Small intestine (tissue), 7 donors: ENCODE results near the gene CYB5D1. TPM values are rescaled to one million over a fixed set of nuclear protein-coding genes. Genes with fewer than 3 reads are reported as not detected.

ENCODE experiments used
- DNase-seq, 2 donors: peaks; one replicate each; pipeline versions ENCODE4 v3.0.0 to v3.0.0-alpha.2; 2013
- FAIRE-seq: peaks from 2 replicates; lab custom pipeline; 2012; peaks lifted over from hg19 to GRCh38; lab: Jason Lieb, UNC
- H3K27ac ChIP-seq, 3 donors: one replicate each; pipeline ENCODE4 v1.5.1; 2013; ENCODE audit warnings: low read length in 2 of 3, mild to moderate bottlenecking in 2 of 3, control low read depth in 1 of 3, inconsistent platforms in 1 of 3, low read depth in 1 of 3, moderate library complexity in 1 of 3
- H3K27me3 ChIP-seq, 3 donors: one replicate each; pipeline ENCODE4 v1.6.1; 2013; ENCODE audit warnings: low read length in 3 of 3, inconsistent platforms in 1 of 3; ENCODE audit not compliant: control insufficient read depth in 3 of 3, insufficient read depth in 3 of 3
- H3K36me3 ChIP-seq, 3 donors: one replicate each; pipeline ENCODE4 v1.6.1; 2013; ENCODE audit warnings: low read length in 3 of 3, inconsistent platforms in 1 of 3, low read depth in 1 of 3, mild to moderate bottlenecking in 1 of 3, moderate library complexity in 1 of 3; ENCODE audit not compliant: control insufficient read depth in 3 of 3, insufficient read depth in 2 of 3
- H3K4me1 ChIP-seq, 3 donors: one replicate each; pipeline ENCODE4 v1.6.1; 2013; ENCODE audit warnings: low read length in 2 of 3, inconsistent platforms in 1 of 3, low read depth in 1 of 3, mild to moderate bottlenecking in 1 of 3, moderate library complexity in 1 of 3; ENCODE audit not compliant: control insufficient read depth in 3 of 3, insufficient read depth in 2 of 3
- H3K4me3 ChIP-seq, 3 donors: one replicate each; pipeline ENCODE4 v1.5.1; 2013; ENCODE audit warnings: low read length in 3 of 3, control low read depth in 1 of 3, inconsistent platforms in 1 of 3, low read depth in 1 of 3, mild to moderate bottlenecking in 1 of 3, moderate library complexity in 1 of 3
- H3K9me3 ChIP-seq, 2 donors: one replicate each; pipeline ENCODE4 v1.6.1; 2013; ENCODE audit warnings: low read depth in 1 of 2, low read length in 1 of 2; ENCODE audit not compliant: control insufficient read depth in 2 of 2, insufficient read depth in 1 of 2
- WGBS, 3 donors: extraction: QIAGEN DNeasy Blood & Tissue Kit; methylation state at CpG; one replicate each; pipeline ENCODE4 v1.1.7; 2013; 5-methylcytosine and 5-hydroxymethylcytosine counted together
- polyA plus RNA-seq, 4 donors: library from polyadenylated mRNA; stranded (reverse) in 3 of 4; unstranded in 1 of 4; fragments of 200-250 nt in 3 of 4; fragments of 120-200 nt in 1 of 4; gene quantifications; one replicate each; pipeline versions ENCODE4 v1.2.1 to v1.2.3, GENCODE V29; 2013
- donor health status: healthy with polysubstance abuse.
- donor health status: control.
- donor health status: control.
- donor health status: Bipolar disorder and iron deficiency.
- donor health status: healthy.

The CYB5D1 gene
- polyA plus RNA-seq, 4 donors = 4.9 to 13.0 (median 6.4) TPM

DNA sequence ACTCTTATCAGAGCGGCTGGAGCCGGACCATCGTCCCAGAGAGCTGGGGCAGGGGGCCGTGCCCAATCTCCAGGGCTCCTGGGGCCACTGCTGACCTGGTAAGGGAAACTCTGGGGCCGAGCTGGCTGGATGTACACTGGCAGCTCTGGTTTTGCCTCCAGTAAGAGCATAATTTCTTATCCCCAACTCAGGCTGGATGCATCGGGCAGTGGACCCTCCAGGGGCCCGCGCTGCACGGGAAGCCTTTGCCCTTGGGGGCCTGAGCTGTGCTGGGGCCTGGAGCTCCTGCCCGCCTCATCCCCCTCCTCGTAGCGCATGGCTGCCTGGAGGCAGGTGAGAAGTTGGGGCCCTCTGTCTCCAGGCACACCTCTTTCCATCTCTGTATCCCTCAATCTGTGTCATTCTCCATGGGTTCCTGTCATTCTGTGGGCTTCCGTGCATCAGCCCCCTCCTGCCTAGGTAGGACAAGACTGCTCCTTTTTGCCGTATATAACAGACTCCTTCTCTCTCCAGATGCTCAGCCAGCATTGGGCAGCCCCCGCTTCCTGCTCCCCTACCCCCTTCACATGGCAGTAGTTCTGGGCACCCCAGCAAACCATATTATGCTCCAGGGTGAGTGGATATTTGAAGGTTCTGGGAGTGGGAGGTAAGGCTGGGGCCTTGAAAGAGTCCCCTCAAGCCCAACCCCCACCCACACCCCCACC is 12.3 kb upstream of the CYB5D1 start:
- Histone ChIP-seq H3K27me3 (no peaks in the 10 kb centered on the region), H3K4me1 (peaks cover 0 to 23% (median 10%) of the 10 kb centered on the region in 3 donors), H3K27ac (peak overlapping the region in 2 of 3 donors; percentile 50 to 94), H3K9me3 (no peaks in the 10 kb centered on the region), H3K36me3 (peaks cover 11 to 54% (median 15%) of the 10 kb centered on the region in 3 donors), H3K4me3 (peak overlapping the region in 2 of 3 donors; percentile 71 to 84)
- 68 to 79% (median 69%) methylated on average over 14 to 15 of the region's 15 CpGs for WGBS, 3 donors
- DNase-seq = no peak
- FAIRE-seq = no peak

DNA sequence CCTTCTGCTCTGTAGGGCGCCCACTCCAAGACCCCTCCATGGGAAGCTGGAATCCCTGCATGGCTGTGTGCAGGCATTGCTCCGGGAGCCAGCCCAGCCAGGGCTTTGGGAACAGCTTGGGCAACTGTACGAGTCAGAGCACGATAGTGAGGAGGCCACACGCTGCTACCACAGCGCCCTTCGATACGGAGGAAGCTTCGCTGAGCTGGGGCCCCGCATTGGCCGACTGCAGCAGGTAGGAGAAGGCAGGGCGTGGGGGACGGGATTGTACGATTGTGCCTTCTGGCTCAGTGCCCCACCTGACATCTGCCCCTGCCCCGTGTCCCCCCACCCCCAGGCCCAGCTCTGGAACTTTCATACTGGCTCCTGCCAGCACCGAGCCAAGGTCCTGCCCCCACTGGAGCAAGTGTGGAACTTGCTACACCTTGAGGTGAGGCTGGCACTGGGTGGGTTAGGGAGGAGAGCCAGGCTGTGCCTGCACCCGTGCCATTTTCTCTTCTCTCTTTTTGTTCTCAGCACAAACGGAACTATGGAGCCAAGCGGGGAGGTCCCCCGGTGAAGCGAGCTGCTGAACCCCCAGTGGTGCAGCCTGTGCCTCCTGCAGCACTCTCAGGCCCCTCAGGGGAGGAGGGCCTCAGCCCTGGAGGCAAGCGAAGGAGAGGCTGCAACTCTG is 11.6 kb upstream of the CYB5D1 start:
- no peak for DNase-seq
- H3K27ac ChIP-seq = no peak overlapping the region
- no peak for FAIRE-seq
- WGBS, 3 donors = 86 to 87% (median 87%) methylated on average over 22 of the region's 22 CpGs
- peaks cover 0 to 16% (median 4%) of the 10 kb centered on the region in 3 donors for H3K4me1 ChIP-seq
- H3K27me3 ChIP-seq = no peaks in the 10 kb centered on the region
- H3K9me3 ChIP-seq = no peaks in the 10 kb centered on the region
- H3K4me3 ChIP-seq = no peak overlapping the region
- H3K36me3 ChIP-seq = peaks cover 13 to 61% (median 15%) of the 10 kb centered on the region in 3 donors

DNA sequence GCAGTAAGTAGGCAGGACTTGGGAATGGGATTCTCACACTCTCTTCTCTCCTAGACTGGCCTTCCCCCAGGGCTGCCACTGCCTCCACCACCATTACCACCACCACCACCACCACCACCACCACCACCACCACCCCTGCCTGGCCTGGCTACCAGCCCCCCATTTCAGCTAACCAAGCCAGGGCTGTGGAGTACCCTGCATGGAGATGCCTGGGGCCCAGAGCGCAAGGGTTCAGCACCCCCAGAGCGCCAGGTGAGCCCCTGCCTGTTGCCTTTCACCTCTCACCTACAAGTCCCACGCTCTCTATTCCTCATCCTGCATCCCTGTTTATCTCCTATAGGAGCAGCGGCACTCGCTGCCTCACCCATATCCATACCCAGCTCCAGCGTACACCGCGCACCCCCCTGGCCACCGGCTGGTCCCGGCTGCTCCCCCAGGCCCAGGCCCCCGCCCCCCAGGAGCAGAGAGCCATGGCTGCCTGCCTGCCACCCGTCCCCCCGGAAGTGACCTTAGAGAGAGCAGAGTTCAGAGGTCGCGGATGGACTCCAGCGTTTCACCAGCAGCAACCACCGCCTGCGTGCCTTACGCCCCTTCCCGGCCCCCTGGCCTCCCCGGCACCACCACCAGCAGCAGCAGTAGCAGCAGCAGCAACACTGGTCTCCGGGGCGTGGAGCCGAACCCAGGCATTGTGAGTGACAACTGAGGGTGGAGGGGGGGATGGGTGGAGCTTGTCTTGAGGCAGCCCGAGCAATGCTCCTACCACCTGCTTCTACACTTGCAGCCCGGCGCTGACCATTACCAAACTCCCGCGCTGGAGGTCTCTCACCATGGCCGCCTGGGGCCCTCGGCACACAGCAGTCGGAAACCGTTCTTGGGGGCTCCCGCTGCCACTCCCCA is 10.8 kb upstream of the CYB5D1 start:
- Histone ChIP-seq H3K9me3 (no peaks in the 10 kb centered on the region), H3K27ac (no peak overlapping the region), H3K4me3 (no peak overlapping the region), H3K27me3 (no peaks in the 10 kb centered on the region), H3K4me1 (peaks cover 0 to 18% (median 4%) of the 10 kb centered on the region in 3 donors), H3K36me3 (peaks cover 13 to 68% (median 15%) of the 10 kb centered on the region in 3 donors)
- DNase-seq = no peak
- 82 to 87% (median 87%) methylated on average over 29 to 34 of the region's 34 CpGs for WGBS, 3 donors
- FAIRE-seq = no peak

DNA sequence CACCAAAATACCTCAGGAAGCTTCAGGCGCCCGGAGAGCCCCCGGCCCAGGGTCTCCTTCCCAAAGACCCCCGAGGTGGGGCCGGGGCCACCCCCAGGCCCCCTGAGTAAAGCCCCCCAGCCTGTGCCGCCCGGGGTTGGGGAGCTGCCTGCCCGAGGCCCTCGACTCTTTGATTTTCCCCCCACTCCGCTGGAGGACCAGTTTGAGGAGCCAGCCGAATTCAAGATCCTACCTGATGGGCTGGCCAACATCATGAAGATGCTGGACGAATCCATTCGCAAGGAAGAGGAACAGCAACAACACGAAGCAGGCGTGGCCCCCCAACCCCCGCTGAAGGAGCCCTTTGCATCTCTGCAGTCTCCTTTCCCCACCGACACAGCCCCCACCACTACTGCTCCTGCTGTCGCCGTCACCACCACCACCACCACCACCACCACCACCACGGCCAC is 9.6 kb upstream of the CYB5D1 start:
- Histone ChIP-seq H3K36me3 (peaks cover 17 to 80% (median 18%) of the 10 kb centered on the region in 3 donors), H3K4me1 (peaks cover 0 to 15% (median 4%) of the 10 kb centered on the region in 3 donors), H3K4me3 (no peak overlapping the region), H3K9me3 (no peaks in the 10 kb centered on the region), H3K27ac (no peak overlapping the region), H3K27me3 (no peaks in the 10 kb centered on the region)
- no peak for DNase-seq
- FAIRE-seq = no peak
- WGBS, 3 donors = 81% methylated on average over 15 to 20 of the region's 20 CpGs

DNA sequence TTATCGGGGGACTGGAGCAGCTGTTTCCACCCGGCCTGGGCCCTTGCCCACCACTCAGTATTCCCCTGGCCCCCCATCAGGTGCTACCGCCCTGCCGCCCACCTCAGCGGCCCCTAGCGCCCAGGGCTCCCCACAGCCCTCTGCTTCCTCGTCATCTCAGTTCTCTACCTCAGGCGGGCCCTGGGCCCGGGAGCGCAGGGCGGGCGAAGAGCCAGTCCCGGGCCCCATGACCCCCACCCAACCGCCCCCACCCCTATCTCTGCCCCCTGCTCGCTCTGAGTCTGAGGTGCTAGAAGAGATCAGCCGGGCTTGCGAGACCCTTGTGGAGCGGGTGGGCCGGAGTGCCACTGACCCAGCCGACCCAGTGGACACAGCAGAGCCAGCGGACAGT is 9.1 kb upstream of the CYB5D1 start:
- no peak overlapping the region for H3K27ac ChIP-seq
- DNase-seq = no peak
- H3K36me3 ChIP-seq = peaks cover 17 to 84% (median 20%) of the 10 kb centered on the region in 3 donors
- peaks cover 0 to 15% (median 4%) of the 10 kb centered on the region in 3 donors for H3K4me1 ChIP-seq
- no peak overlapping the region for H3K4me3 ChIP-seq
- H3K27me3 ChIP-seq = no peaks in the 10 kb centered on the region
- WGBS, 3 donors = 92 to 94% (median 92%) methylated on average over 21 of the region's 21 CpGs
- FAIRE-seq = no peak
- no peaks in the 10 kb centered on the region for H3K9me3 ChIP-seq

DNA sequence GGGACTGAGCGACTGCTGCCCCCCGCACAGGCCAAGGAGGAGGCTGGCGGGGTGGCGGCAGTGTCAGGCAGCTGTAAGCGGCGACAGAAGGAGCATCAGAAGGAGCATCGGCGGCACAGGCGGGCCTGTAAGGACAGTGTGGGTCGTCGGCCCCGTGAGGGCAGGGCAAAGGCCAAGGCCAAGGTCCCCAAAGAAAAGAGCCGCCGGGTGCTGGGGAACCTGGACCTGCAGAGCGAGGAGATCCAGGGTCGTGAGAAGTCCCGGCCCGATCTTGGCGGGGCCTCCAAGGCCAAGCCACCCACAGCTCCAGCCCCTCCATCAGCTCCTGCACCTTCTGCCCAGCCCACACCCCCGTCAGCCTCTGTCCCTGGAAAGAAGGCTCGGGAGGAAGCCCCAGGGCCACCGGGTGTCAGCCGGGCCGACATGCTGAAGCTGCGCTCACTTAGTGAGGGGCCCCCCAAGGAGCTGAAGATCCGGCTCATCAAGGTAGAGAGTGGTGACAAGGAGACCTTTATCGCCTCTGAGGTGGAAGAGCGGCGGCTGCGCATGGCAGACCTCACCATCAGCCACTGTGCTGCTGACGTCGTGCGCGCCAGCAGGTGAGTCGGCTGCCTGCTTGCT is 8.6 kb upstream of the CYB5D1 start:
- Histone ChIP-seq H3K4me3 (no peak overlapping the region), H3K27me3 (no peaks in the 10 kb centered on the region), H3K9me3 (no peaks in the 10 kb centered on the region), H3K27ac (no peak overlapping the region), H3K36me3 (peaks cover 17 to 88% (median 20%) of the 10 kb centered on the region in 3 donors), H3K4me1 (peaks cover 0 to 15% (median 4%) of the 10 kb centered on the region in 3 donors)
- WGBS, 3 donors = 82 to 83% (median 83%) methylated on average over 29 to 35 of the region's 35 CpGs
- FAIRE-seq = no peak
- no peak for DNase-seq

DNA sequence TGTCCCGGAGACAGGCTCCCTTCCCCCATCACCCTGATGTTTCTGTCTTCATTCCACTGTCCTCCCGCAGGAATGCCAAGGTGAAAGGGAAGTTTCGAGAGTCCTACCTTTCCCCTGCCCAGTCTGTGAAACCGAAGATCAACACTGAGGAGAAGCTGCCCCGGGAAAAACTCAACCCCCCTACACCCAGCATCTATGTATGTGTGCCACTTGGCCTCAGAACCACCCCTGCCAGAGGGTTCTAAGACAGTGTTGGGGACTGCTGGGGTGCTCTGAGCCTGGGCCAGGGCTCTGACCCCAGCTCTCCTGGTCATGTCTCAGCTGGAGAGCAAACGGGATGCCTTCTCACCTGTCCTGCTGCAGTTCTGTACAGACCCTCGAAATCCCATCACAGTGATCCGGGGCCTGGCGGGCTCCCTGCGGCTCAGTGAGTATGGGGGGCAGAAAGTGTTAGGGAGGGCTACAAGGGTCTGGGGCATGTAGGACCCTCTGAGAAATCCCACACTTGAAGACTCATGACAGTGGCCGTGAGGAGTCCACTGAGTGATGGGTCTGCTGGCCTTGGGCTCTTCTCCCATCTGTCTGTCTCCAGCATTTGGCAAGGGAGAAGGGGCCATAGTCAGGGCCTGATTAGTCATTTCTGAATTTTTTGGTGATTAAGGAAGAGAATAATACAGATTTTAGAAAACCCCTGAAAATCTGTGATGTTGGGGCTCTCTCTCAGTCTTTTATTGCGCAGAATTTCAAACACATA is 7.9 kb upstream of the CYB5D1 start:
- peaks cover 17 to 93% (median 20%) of the 10 kb centered on the region in 3 donors for H3K36me3 ChIP-seq
- no peak for DNase-seq

More for the DNA sequence above, 7.9 kb upstream of the CYB5D1 start:
- Histone ChIP-seq H3K4me3 (no peak overlapping the region), H3K4me1 (peaks cover 0 to 14% (median 4%) of the 10 kb centered on the region in 3 donors), H3K27ac (no peak overlapping the region), H3K27me3 (no peaks in the 10 kb centered on the region), H3K9me3 (no peaks in the 10 kb centered on the region)
- 84 to 87% (median 87%) methylated on average over 12 of the region's 12 CpGs for WGBS, 3 donors
- no peak for FAIRE-seq
